NK-92 treated with Interleukin-12 subunit alpha and Interleukin-12 subunit beta, amount 100 ng/mL, for 24 hours (cell line): ENCODE measurements around the gene TLR9.
"Not testable (repeated sequence)": the region's sequence is repeated elsewhere in the genome, so short reads cannot be mapped to it uniquely, and the experiment has no call there.

Experiments
- DNase-seq: peaks from one replicate; lab custom pipeline; 2025; lab: John Stamatoyannopoulos, UW

Gene TLR9

GRCh38 chr3:52225452-52226228 lies at the start of gene TLR9:
Gene TLR9 (minus strand): TSS chr3:52225645. CDS start chr3:52225529, 116 bp downstream.
- no peak for DNase-seq

- not testable (repeated sequence) for DNase-seq
These were observed 49.3 kb upstream of the TLR9 start for GRCh38 chr3:52274781-52275180.

GRCh38 chr3:52272831-52273230 lies 47.4 kb upstream of the TLR9 start:
- no peak for DNase-seq

- DNase-seq: not testable (repeated sequence)
These were observed 46.7 kb upstream of the TLR9 start for GRCh38 chr3:52272172-52272571.

DNA sequence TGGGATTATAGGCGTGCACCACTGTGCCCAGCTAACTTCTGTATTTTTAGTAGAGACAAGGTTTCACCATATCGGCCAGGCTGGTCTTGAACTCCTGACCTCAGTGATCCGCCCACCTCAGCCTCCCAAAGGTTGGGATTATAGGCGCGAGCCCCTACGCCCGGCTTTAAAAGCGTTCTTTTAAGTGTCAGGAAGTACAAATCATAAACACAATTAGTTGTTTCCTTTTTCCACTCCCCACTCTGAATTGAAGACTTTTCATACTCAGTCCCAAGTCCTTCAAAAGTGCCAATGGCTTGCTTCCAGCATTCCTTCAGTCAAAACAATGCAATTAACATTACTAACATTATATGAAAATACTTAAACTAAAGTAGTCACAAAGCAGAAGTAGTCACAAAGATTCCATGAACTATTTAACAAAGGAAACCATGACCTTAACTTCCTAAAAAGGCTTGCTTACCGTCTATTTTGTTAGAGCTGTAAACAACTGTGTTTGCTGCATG lies 44.9 kb upstream of the TLR9 start:
- no peak for DNase-seq

GRCh38 chr3:52269776-52270175 lies 44.3 kb upstream of the TLR9 start:
- no peak for DNase-seq

DNA sequence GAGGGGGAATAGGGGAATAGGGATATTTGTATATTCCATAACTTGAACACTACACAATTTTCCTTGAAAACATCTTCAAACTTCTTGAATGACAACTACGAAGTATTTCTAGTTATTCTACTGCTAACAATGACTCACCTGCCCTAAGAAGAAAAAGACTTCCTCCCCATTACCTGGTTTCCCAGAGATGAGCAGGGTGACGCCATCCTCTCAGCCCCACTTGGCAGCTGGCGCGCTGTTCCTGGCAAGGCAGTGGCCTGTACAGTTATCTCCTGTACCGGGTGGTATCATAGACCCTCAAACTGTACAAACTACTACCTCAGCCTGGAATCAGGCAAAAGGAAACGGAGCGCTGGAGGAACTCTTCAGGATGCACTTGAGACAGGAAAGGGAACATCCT lies 42.6 kb upstream of the TLR9 start:
- no peak for DNase-seq

DNA sequence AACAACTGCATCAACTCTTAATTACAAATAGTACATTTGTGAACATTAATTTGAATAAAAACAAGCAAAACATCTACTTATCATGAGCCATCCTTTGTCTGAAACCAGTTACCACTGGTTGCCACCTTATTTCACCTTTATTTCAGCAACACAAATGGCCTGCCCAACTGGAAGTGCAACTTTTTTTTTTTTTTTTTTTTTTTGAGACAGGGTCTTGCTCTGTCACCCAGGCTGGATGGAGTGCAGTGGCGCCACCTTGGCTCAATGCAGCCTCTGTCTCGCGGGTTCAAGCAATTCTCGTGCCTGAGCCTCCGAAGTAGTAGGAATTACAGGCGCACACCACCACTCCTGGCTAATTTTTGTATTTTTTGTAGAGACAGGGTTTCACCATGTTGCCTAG lies 39.9 kb upstream of the TLR9 start:
- no peak for DNase-seq

GRCh38 chr3:52262447-52262846 lies 37.0 kb upstream of the TLR9 start:
- DNase-seq: no peak

DNA sequence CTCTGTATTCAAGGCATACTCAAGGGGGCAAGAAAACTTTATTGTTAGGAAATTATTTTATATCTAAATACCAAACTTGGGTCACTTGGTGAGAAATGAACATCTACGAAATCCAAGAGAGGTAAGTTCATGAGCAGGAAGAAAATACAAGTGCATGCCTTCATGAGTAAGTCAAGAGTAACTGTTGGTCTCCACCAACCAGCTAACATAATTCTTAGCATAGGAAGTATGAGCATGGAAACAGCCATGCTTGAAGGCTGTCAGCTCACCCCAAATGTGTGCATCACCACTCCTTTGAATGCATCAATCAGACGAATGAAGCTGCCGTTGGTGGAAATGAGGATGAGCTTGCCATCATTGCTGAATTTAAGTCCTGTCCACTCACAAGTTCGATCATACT lies 34.0 kb upstream of the TLR9 start:
- DNase-seq: no peak

DNA sequence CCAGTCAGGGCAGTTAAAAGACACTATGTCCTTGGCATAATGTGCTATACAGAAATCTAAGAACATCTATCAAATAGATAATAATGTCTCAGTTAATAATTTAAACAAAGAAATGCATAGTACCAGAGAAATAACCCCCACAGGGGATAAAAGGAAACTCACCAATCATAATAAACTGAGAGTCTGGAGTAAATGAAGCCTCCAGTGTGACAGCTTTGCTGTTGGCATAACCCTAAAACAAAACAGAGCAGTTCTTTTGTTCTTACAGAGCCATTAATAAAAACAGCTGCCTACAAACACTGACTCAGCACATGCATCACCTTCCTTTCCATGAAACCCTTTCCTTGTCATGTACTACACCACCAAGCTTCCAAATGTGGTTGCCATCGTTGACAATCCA lies 33.6 kb upstream of the TLR9 start:
- no peak for DNase-seq

- DNase-seq: no peak
These were observed 32.5 kb upstream of the TLR9 start for GRCh38 chr3:52257911-52258310.

DNA sequence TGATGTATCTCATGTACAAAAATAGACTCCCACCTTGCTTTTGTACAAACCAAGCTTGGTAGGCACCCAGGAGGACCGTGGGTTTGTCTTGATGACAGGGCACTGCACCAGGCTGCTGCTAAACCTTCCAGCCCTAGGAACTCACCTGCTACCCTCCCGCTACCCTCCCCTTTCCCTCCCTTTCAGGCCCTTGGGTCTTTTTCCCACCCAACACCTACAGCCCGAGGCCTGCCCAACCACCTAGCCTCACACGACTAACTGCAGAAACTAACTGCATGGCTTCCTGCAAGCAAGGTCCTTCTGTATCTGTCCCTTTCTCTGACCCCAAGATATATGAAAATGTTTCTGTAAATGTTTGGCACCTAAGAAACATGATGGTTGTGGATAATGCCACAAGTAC lies 31.2 kb upstream of the TLR9 start:
- DNase-seq: no peak

- DNase-seq: no peak
These were observed 30.7 kb upstream of the TLR9 start for GRCh38 chr3:52256159-52256558.

GRCh38 chr3:52254608-52255007 lies 29.2 kb upstream of the TLR9 start:
- DNase-seq: no peak

GRCh38 chr3:52253314-52254304 lies 28.2 kb upstream of the TLR9 start:
- peak; percentile 66 for DNase-seq

- DNase-seq: no peak
These were observed 24.7 kb upstream of the TLR9 start for GRCh38 chr3:52250122-52250521.

DNA sequence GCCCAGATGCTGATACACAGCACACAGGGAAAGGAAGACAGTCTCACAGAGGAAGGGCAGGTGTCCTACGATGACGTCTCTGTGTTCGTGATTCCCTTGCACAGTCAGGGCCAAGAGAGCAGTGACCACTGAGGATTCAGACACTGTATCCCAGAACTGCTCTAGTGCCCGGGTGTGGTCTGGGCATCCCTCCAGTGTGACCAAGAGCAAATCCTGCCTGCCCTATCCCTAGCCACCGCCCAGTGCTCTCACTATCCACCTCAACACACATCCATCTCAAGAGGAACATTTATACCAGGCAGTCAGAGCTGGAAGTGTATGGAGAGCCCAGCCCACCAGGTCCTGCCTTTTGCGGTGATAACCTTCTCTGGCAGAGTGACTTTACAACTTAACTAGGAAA lies 24.2 kb upstream of the TLR9 start:
- DNase-seq: no peak

GRCh38 chr3:52248816-52249547 lies 23.5 kb upstream of the TLR9 start:
- DNase-seq: no peak

DNA sequence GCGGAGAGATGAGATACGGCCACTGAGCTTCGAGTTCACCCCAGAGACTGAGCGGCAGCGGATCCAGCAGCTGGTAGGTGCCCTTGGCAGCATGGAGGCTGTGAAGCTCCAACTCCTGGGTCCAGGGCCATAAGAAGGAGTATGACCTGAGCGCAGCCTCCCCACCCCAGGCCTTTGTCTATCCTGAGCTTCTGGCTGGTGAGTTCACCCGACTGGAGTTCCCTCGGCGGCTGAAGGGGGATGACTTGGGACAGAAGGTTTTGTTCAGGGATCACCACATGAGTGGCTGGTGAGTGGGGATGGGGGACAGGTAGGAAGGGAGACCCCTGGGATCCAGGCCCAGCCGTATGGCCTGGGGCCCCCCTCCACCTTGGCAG lies 22.7 kb upstream of the TLR9 start:
- no peak for DNase-seq

DNA sequence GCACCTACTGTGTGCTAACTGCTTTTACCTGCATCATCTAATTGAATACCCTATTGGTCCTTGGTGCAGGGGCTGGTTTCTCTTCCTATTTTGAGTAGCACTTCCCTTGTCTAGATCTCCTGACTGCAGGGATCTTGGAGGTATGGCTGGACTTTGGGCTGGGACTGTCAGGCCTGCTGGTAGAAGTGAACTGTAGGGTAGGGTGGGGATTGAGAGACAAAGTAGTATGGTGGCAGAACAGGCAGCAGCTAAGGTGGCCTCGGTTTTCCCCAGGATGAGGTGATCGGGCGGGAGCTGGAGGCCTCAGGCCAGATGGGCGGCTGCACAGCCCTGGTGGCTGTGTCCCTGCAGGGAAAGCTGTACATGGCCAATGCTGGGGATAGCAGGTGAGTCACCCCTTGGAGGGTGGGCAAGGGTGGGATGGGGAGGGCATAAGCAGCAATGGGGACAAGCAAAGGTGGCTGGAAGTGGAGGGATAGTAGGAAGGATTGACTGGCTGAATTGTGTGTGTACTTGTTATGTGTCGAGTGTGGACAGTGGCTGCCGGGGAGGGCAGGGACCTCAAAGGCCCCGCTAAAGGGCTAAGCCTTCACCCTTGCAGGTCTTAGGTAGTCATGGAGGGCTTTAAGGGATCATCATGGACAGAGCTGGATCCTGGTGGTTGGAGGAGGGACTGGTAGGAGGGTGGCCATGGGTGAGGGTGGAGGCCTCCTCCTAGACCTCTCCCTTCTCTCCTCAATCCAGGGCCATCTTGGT lies 22.1 kb upstream of the TLR9 start:
- no peak for DNase-seq
